Fibroblast of the aortic adventitia (primary cell): Measurements from ENCODE around the gene ALPG. TPM values are rescaled to one million over a fixed set of nuclear protein-coding genes. Genes with fewer than 3 reads are reported as not detected.
"Not testable (repeated sequence)": the region's sequence is repeated elsewhere in the genome, so short reads cannot be mapped to it uniquely, and the experiment has no call there.

ENCODE experiments used
- DNase-seq: peaks from one replicate; pipeline ENCODE4 v3.0.0-alpha.2; 2010; ENCODE audit warnings: low read depth
- H3K4me3 ChIP-seq: 2 replicates; pipeline ENCODE4 v1.5.1; 2011; ENCODE audit warnings: low read depth, mild to moderate bottlenecking, control low read depth, low read length, moderate library complexity
- total RNA-seq: library from RNA; depleted of rRNA; stranded (reverse); fragments of >200 nt; gene quantifications from 2 replicates; pipeline ENCODE4 v1.2.3, GENCODE V29; 2012; ENCODE audit warnings: low replicate concordance
- TF ChIP-seq, protein P1 (sequence below): IDR thresholded peaks from 2 replicates; pipeline ENCODE4 v1.5.1; 2011; ENCODE audit warnings: mild to moderate bottlenecking, low read length, control low read depth, inconsistent platforms; ENCODE audit not compliant: insufficient read depth

The ALPG gene
- total RNA-seq, 1 donor: not detected

DNA sequence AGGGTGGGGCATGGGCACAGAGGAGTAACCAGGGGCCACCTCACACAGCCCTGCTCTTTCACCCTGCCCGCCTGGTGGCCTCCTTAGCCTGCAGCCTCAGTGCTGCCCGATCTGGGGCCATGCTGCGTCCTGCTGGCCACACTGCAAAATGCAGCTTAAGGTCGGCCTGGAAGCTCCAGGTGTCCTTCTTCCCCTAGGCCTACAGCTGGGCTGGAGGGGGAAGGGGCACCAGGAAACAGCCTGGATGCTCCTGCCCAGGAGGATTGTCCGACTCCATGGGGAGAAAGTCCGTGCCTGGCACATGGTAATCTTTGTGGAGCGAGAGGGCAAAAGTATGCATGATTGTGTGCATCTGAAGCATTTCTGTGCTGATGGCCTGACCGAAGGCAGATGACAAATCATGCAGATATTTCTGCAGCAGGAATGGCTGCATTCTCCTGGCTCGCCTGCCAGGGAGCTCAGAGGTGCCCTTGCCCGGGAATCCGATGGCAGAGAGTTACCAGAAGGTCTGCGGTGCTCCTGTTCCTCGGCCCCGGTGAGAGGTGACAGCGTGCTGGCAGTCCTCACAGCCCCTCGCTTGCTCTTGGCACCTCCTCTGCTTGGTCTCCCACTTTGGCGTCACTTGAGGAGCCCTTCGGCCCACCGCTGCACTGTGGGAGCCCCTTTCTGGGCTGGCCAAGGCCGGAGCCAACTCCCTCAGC, 40.9 kb upstream of the ALPG start:
- no peak for DNase-seq
- TF ChIP-seq, protein P1, sequence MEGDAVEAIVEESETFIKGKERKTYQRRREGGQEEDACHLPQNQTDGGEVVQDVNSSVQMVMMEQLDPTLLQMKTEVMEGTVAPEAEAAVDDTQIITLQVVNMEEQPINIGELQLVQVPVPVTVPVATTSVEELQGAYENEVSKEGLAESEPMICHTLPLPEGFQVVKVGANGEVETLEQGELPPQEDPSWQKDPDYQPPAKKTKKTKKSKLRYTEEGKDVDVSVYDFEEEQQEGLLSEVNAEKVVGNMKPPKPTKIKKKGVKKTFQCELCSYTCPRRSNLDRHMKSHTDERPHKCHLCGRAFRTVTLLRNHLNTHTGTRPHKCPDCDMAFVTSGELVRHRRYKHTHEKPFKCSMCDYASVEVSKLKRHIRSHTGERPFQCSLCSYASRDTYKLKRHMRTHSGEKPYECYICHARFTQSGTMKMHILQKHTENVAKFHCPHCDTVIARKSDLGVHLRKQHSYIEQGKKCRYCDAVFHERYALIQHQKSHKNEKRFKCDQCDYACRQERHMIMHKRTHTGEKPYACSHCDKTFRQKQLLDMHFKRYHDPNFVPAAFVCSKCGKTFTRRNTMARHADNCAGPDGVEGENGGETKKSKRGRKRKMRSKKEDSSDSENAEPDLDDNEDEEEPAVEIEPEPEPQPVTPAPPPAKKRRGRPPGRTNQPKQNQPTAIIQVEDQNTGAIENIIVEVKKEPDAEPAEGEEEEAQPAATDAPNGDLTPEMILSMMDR: peak; percentile 49
- no peak overlapping the region for H3K4me3 ChIP-seq

DNA sequence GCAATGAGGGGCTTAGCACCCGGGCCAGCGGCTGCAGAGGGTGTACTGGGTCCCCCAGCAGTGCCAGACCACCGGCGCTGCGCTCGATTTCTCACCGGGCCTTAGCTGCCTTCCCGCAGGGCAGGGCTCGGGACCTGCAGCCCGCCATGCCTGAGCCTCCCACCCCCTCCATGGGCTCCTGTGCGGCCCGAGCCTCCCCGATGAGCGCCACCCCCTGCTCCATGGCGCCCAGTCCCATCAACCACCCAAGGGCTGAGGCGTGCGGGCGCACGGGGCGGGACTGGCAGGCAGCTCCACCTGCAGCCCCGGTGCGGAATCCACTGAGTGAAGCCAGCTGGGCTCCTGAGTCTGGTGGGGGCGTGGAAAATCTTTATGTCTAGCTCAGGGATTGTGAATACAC, 40.2 kb upstream of the ALPG start:
- DNase-seq, H3K4me3 ChIP-seq: not testable (repeated sequence)

DNA sequence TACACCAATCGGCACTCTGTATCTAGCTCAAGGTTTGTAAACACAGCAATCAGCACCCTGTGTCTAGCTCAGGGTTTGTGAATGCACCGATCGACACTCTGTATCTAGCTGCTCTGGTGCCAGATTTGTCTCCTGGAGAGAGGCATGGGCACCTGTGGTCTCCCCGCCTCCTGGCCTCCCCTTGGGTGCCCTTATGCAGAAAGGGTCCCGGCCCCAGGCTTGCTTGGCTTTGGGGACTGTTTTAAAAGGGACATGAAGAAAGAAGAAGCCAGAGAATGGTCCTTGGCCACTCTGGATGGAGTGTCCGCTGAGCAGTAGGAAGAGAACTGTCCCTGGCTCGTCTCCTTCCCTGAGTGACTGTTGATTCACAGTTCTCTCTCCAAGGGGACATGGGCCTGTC, 39.6 kb upstream of the ALPG start:
- no peak overlapping the region for H3K4me3 ChIP-seq
- TF ChIP-seq, protein P1: no peak
- no peak for DNase-seq

DNA sequence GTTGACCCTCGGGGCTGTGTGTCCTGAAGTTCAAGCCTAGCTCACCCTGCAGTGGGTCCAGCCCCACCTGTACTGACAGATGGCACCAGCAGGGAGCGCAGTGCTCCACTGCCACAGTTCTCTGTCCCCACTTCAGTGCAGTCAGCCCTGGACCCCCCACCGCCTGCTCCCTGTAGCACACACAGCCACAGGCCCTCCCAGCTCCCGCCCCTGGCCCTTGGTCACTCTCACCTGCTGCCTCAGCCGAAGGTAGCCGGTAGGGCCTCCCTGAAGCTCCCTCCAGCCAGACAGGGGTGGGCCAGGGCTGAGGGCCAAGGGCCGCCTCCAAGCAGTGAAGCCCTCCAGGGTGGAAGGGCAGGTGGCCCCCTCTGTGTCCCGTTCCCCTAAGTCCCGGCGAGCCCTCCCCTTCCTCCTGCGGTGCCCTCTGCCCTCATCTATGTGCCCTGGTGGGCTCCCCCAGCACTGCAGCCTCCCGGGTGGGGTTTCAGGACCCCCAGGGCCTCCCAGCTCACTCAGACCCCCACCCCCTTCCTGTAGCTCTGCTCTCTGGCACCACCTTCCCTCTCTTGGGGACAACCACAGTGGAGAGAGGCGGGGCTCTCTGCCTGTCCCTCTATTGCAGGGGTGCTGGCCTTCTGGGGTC, 38.9 kb upstream of the ALPG start:
- TF ChIP-seq, protein P1: no peak
- DNase-seq: no peak
- no peak overlapping the region for H3K4me3 ChIP-seq

DNA sequence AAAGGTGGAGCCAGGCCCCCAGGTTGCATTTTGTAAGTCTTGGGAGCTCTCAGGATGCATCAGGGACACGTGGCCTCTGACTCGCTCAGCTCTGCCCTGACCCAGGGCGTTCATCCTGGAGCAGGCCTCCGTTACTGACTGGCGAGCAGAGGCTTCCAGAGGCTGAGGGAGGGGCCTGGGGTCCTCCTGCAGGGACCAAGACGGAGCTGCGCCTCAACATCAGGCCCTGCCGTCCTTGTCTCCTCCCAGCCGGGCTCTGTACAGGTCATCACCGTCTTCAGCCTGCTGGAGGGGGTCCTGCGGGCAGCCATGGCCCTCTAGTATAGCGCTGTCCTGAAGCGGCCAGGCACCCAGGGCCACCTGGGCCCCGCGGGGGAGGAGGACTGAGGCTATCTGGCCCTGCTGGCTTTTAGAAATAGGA, 38.3 kb upstream of the ALPG start:
- DNase-seq: no peak
- TF ChIP-seq, protein P1: no peak
- no peak overlapping the region for H3K4me3 ChIP-seq

DNA sequence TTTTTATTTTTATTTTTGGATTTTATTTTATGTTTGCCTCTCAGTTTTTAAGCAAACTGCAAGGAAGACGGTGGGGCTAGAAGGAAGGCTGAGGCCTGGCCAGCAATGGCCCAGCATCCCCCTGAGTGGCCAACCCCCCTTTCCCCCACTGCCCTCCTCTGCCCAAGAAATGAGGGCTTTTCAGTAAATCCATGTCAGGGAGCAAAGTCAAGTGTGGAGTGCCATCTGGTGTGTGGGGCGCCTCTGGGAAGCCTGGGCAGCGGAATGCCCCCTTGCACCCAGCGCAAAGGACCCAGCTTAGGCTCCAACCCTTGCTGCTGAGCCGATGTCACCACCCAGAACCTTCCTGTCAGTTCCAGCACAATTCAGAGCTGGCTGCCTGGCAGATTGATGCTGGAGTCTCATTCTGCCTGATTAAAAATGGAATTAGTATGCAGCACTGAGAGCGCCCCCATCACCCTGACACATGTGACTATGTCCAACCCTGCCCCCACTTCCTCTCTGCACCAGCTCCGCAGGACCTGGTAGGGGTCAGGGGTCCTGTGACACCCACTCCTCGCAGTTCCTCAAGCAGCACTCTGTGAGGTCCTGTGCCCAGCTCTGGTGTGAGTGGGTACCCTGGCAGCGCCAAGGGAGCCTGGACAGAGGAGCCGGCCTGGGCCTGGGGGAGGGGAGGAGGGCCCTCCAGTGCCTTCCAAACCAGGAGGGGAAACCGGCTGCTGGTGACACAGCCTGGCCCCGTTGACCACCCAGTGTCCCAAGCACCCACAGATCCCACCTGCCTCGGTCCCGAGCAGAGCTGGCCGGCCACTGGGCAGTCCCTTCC, 37.3 kb upstream of the ALPG start:
- no peak for DNase-seq
- TF ChIP-seq, protein P1: no peak

DNA sequence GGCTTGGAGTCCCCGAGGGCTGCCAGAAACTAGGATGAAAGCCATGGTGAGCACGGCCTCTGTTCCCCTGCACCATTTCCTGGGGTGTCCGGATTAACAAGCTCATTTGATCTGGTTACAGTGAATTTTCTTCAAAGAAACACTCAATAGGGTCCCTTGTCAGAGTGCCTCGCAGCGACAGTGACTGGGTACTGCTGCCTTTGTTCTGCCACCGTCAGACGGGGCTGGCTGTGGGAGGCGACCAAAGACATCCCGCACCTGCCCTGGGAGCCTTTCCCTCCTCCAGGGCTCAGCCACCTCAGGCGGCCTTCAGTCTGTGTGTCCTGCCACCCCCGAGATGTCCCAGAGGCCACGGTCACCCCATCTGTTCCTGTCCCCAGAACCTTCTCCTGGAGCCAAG, 36.6 kb upstream of the ALPG start:
- not testable (repeated sequence) for DNase-seq, H3K4me3 ChIP-seq

More for the DNA sequence above, 37.3 kb upstream of the ALPG start:
- H3K4me3 ChIP-seq: no peak overlapping the region
